GM12878 (cell line): ENCODE measurements around the gene SLC23A1. TPM values are rescaled to one million over a fixed set of nuclear protein-coding genes. Genes with fewer than 3 reads are reported as not detected.

Experiments
- IKZF1 ChIP-seq: fragments of 450-650 bp; conservative IDR thresholded peaks from 2 replicates; pipeline ENCODE4 v1.6.1; 2017; ENCODE audit warnings: antibody characterized with exemption, mild to moderate bottlenecking
- ZNF207 ChIP-seq: fragments of 450-650 bp; IDR thresholded peaks from 2 replicates; pipeline ENCODE4 v1.6.1; 2014; ENCODE audit warnings: antibody characterized with exemption, mild to moderate bottlenecking, borderline replicate concordance
- ZNF687 ChIP-seq: fragments of 450-650 bp; IDR thresholded peaks from 2 replicates; pipeline ENCODE4 v1.6.1; 2017; ENCODE audit warnings: mild to moderate bottlenecking, moderate library complexity
- polyA plus RNA-seq, 11 experiments: library from polyadenylated mRNA; depleted of rRNA in 4 of 11; unstranded in 6 of 11; stranded (reverse) in 5 of 11; fragments of >200 nt; fragmentation: Nextera tagmentation in 4 of 11; fragmentation: Illumina TruSeq in 1 of 11; extraction: Ambion mirVana in 4 of 11; extraction: Trizol in 1 of 11; gene quantifications; 1 replicate in 1 of 11; 2 replicates in 10 of 11; pipeline versions ENCODE4 v1.2.1 to v1.2.3, GENCODE V29; 2011 to 2016; ENCODE audit warnings: inconsistent platforms in 2 of 11, missing spikeins in 2 of 11, low read depth in 1 of 11
- total RNA-seq, 4 experiments: library from RNA; depleted of rRNA in 3 of 4; stranded (reverse); fragments of >200 nt in 3 of 4; fragmentation: Illumina TruSeq in 1 of 4; extraction: Trizol in 1 of 4; gene quantifications; 2 replicates each; pipeline versions ENCODE4 v1.2.1 to v1.2.3, GENCODE V29; 2013 to 2021
- TF ChIP-seq, protein P1 (sequence below): IDR thresholded peaks from 2 replicates; pipeline ENCODE4 v1.6.1; 2012; ENCODE audit warnings: low read depth, low read length, improper control_type of control experiment
- TF ChIP-seq, protein P2 (sequence below), 3 experiments: IDR thresholded peaks in 2 of 3; conservative IDR thresholded peaks in 1 of 3; 2 replicates each; pipeline ENCODE4 v1.5.1; 2011; ENCODE audit warnings: low read depth in 3 of 3, low read length in 3 of 3, mild to moderate bottlenecking in 3 of 3, control low read depth in 2 of 3, moderate library complexity in 2 of 3, inconsistent platforms in 1 of 3, mixed read lengths in 1 of 3; ENCODE audit not compliant: control insufficient read depth in 2 of 3, insufficient read depth in 1 of 3; ENCODE audit errors: extremely low read depth in 1 of 3

Gene SLC23A1
- total and polyA plus RNA-seq, 10 of the 15 experiments (the other 5 are each of a cell fraction or from before 2014, with no cell fraction given) = 0.35 to 4.7 (median 1.6) TPM

DNA sequence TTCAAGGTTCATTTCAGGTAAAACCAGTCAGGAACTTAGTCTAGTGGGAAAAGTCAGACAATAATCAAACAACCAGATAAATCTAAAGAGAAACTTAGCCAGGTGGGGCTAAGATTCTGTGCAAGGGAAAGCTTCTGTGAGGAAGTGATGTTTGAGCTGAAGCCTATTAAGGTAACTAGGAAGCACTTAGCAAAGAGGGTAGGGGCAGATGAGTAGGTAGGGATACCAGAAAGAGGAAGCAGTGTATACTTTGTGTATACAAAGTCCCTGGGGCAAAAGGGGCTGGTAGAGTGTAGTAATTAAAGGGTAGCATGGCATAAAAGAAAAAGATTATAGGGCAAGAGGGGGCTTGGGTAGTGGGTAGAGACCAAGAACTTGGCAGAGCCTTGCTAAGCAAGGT, 24.4 kb upstream of the SLC23A1 start (continued):
- TF ChIP-seq ZNF687 (no peak), ZNF207 (no peak), IKZF1 (0 out of 2 replicates have a peak, but pooled peaks have one; percentile 18)
- TF ChIP-seq, protein P1, sequence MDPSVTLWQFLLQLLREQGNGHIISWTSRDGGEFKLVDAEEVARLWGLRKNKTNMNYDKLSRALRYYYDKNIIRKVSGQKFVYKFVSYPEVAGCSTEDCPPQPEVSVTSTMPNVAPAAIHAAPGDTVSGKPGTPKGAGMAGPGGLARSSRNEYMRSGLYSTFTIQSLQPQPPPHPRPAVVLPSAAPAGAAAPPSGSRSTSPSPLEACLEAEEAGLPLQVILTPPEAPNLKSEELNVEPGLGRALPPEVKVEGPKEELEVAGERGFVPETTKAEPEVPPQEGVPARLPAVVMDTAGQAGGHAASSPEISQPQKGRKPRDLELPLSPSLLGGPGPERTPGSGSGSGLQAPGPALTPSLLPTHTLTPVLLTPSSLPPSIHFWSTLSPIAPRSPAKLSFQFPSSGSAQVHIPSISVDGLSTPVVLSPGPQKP = 0 out of 2 replicates have a peak, but pooled peaks have one; percentile 31
- TF ChIP-seq, protein P2, sequence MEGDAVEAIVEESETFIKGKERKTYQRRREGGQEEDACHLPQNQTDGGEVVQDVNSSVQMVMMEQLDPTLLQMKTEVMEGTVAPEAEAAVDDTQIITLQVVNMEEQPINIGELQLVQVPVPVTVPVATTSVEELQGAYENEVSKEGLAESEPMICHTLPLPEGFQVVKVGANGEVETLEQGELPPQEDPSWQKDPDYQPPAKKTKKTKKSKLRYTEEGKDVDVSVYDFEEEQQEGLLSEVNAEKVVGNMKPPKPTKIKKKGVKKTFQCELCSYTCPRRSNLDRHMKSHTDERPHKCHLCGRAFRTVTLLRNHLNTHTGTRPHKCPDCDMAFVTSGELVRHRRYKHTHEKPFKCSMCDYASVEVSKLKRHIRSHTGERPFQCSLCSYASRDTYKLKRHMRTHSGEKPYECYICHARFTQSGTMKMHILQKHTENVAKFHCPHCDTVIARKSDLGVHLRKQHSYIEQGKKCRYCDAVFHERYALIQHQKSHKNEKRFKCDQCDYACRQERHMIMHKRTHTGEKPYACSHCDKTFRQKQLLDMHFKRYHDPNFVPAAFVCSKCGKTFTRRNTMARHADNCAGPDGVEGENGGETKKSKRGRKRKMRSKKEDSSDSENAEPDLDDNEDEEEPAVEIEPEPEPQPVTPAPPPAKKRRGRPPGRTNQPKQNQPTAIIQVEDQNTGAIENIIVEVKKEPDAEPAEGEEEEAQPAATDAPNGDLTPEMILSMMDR (IDR thresholded peaks at IDR 0.05 in 2 of 3, conservative IDR thresholded peaks at IDR 0.05 in 1 of 3; ENCODE audit: control insufficient read depth in 2 of 3, extremely low read depth in 1 of 3, insufficient read depth in 1 of 3, low read depth in 3 of 3, low read length in 3 of 3) = no peak
- TF ChIP-seq, all 136 proteins: peak for 9
